Suprapubic skin (tissue), 4 donors: Measurements from ENCODE around the gene OPALIN. TPM values are rescaled to one million over a fixed set of nuclear protein-coding genes. Genes with fewer than 3 reads are reported as not detected.

Source experiments
- DNase-seq, 2 donors: peaks; one replicate each; pipeline ENCODE4 v3.0.0-alpha.2; 2019; ENCODE audit warnings: low spot score in 2 of 2
- H3K27ac ChIP-seq: fragments of 200-600 bp; sonication (generic); one replicate; pipeline ENCODE4 v1.5.1; 2019
- H3K27me3 ChIP-seq: fragments of 200-600 bp; sonication (generic); one replicate; pipeline ENCODE4 v1.5.1; 2019
- H3K36me3 ChIP-seq: fragments of 200-600 bp; sonication (generic); one replicate; pipeline ENCODE4 v1.5.1; 2019
- H3K4me1 ChIP-seq: fragments of 200-600 bp; sonication (generic); one replicate; pipeline ENCODE4 v1.5.1; 2019
- H3K4me3 ChIP-seq: fragments of 200-600 bp; sonication (generic); one replicate; pipeline ENCODE4 v1.5.1; 2019; ENCODE audit warnings: mild to moderate bottlenecking
- H3K9me3 ChIP-seq: fragments of 200-600 bp; sonication (generic); one replicate; pipeline ENCODE4 v1.5.1; 2019
- EP300 ChIP-seq: sonication (generic); formaldehyde crosslinking; IDR thresholded peaks from one replicate; pipeline ENCODE4 v1.6.1; 2017; ENCODE audit warnings: antibody characterized with exemption
- POLR2A ChIP-seq, 2 donors: fragments of 450-650 bp; IDR thresholded peaks; one replicate each; pipeline ENCODE4 v1.6.1; 2017; ENCODE audit warnings: antibody characterized with exemption in 2 of 2, mild to moderate bottlenecking in 2 of 2, moderate library complexity in 2 of 2
- POLR2AphosphoS5 ChIP-seq, 3 donors: sonication (generic); formaldehyde crosslinking; IDR thresholded peaks; one replicate each; pipeline ENCODE4 v1.6.1; 2017; ENCODE audit warnings: antibody characterized with exemption in 3 of 3
- WGBS: methylation state at CpG from one replicate; pipeline ENCODE4 v1.1.5; 2018; 5-methylcytosine and 5-hydroxymethylcytosine counted together
- total RNA-seq, 4 donors: library from RNA; depleted of rRNA; stranded (reverse); fragments of >200 nt; gene quantifications; one replicate each; pipeline ENCODE4 v1.1.0, GENCODE V29; 2016
- TF ChIP-seq, protein P1 (sequence below), 2 donors: fragments of 200-600 bp in 1 of 2; fragments of 450-650 bp in 1 of 2; sonication (generic) in 1 of 2; IDR thresholded peaks; one replicate each; pipeline ENCODE4 v1.5.1; 2016 to 2019; ENCODE audit warnings: antibody characterized with exemption in 2 of 2, mild to moderate bottlenecking in 1 of 2, moderate library complexity in 1 of 2

OPALIN gene
- total RNA-seq, 4 donors from 2014 or later = not detected

DNA sequence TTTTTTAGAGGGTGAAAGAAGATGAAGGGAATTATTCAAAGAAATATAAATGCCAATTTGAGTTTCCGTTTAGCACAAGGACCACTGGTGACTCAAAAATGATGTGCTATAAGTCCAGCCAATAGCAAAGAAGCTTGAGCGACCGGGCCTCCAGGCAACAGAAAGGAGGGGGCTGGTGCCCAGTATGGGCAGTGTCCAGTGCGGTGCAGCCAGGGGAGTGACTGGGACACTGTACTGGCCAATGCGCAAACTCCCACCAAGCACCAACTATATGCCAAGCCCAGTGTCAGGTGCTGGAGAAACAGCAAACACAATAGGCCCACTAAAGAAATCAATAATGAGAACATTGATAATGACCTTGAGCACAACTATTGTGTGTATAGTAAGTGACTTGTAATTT lies 10.2 kb upstream of the OPALIN start:
- H3K27ac ChIP-seq = no peak overlapping the region
- 86% methylated on average over 5 of the region's 5 CpGs for WGBS
- DNase-seq = no peak
- no peaks in the 10 kb centered on the region for H3K4me1 ChIP-seq
- H3K9me3 ChIP-seq = no peaks in the 10 kb centered on the region
- no peak overlapping the region for H3K4me3 ChIP-seq
- TF ChIP-seq, protein P1, sequence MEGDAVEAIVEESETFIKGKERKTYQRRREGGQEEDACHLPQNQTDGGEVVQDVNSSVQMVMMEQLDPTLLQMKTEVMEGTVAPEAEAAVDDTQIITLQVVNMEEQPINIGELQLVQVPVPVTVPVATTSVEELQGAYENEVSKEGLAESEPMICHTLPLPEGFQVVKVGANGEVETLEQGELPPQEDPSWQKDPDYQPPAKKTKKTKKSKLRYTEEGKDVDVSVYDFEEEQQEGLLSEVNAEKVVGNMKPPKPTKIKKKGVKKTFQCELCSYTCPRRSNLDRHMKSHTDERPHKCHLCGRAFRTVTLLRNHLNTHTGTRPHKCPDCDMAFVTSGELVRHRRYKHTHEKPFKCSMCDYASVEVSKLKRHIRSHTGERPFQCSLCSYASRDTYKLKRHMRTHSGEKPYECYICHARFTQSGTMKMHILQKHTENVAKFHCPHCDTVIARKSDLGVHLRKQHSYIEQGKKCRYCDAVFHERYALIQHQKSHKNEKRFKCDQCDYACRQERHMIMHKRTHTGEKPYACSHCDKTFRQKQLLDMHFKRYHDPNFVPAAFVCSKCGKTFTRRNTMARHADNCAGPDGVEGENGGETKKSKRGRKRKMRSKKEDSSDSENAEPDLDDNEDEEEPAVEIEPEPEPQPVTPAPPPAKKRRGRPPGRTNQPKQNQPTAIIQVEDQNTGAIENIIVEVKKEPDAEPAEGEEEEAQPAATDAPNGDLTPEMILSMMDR (IDR thresholded peaks at IDR 0.05) = no peak
- TF ChIP-seq POLR2AphosphoS5 (IDR thresholded peaks at IDR 0.05) (no peak), POLR2A (IDR thresholded peaks at IDR 0.05) (no peak)
- H3K27me3 ChIP-seq = peaks cover 7% of the 10 kb centered on the region
- H3K36me3 ChIP-seq = no peaks in the 10 kb centered on the region

DNA sequence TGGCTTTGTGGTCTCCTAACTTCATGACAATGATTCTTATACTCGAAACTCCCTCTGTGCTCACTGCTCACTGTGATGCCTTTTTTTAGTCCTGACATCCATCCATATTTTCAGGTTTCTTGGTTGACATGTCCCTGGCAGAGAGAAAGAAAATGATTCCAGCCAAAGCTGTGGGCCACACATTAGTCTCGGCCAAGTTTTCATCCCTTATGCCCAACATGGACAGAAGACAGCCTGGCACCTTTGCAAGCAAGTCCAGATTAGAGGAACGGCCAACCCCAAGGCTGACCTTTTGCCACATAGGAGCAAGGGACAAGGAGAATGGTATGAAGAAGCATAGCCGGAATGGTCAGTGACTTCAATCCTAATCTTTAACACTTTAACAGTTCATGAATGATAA lies 8.7 kb upstream of the OPALIN start:
- Histone ChIP-seq H3K36me3 (no peaks in the 10 kb centered on the region), H3K9me3 (no peaks in the 10 kb centered on the region), H3K4me1 (no peaks in the 10 kb centered on the region), H3K27ac (no peak overlapping the region), H3K4me3 (no peak overlapping the region), H3K27me3 (peaks cover 11% of the 10 kb centered on the region)
- no peak for TF ChIP-seq EP300
- TF ChIP-seq POLR2AphosphoS5 (IDR thresholded peaks at IDR 0.05) = no peak
- 85% methylated on average over 4 of the region's 4 CpGs for WGBS
- DNase-seq = no peak

DNA sequence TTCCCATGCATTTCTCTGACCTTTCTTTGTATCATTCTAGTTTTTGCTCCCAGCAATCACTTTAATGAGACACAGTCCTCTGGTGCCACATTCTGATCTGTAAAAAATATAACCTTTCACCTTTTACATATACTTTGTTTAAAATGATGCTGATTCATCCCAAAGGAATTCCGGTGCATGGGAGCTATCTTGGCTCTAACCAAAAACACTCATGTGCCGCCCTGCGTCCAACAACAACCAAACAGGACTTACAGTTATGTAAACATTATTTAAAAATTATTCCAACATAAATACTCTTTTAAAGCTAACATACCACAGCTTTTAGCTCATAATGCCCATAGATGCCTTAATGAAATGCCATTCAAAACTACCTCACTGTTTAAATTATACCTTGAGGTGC lies 7.7 kb upstream of the OPALIN start:
- Histone ChIP-seq H3K27me3 (peaks cover 12% of the 10 kb centered on the region), H3K27ac (no peak overlapping the region), H3K4me1 (no peaks in the 10 kb centered on the region), H3K36me3 (no peaks in the 10 kb centered on the region), H3K4me3 (no peak overlapping the region), H3K9me3 (no peaks in the 10 kb centered on the region)
- no peak for TF ChIP-seq EP300
- TF ChIP-seq, protein P1 (IDR thresholded peaks at IDR 0.05) = no peak
- no peak for TF ChIP-seq POLR2AphosphoS5 (IDR thresholded peaks at IDR 0.05)
- TF ChIP-seq POLR2A (IDR thresholded peaks at IDR 0.05) = no peak
- 50% methylated on average over 3 of the region's 3 CpGs for WGBS
- no peak for DNase-seq

DNA sequence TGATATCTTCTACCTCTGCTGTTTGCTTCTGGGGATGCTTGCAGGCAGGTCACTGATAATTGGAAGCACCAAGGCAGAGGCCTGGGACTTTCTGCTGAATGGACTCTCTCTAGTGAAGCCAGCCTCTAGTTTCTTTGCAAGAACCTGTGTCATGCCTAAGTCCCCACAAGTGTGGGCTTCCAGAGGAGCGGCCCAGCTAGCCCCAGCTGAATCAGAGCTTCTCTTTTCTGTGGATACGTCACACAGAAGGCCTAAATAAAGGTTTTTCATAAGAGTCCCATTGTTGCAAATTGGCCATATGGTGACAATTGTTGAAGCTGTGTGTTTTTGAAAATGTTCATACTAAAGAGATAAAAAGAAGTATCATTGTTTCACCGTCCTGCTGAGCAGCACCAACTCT lies 6.8 kb upstream of the OPALIN start:
- WGBS = 92% methylated on average over 3 of the region's 3 CpGs
- Histone ChIP-seq H3K27me3 (peaks cover 12% of the 10 kb centered on the region), H3K4me3 (no peak overlapping the region), H3K36me3 (no peaks in the 10 kb centered on the region), H3K27ac (no peak overlapping the region), H3K4me1 (no peaks in the 10 kb centered on the region), H3K9me3 (no peaks in the 10 kb centered on the region)
- no peak for TF ChIP-seq EP300
- TF ChIP-seq, protein P1 (IDR thresholded peaks at IDR 0.05) = no peak
- TF ChIP-seq POLR2A (IDR thresholded peaks at IDR 0.05) = no peak
- TF ChIP-seq POLR2AphosphoS5 (IDR thresholded peaks at IDR 0.05) = no peak
- no peak for DNase-seq

DNA sequence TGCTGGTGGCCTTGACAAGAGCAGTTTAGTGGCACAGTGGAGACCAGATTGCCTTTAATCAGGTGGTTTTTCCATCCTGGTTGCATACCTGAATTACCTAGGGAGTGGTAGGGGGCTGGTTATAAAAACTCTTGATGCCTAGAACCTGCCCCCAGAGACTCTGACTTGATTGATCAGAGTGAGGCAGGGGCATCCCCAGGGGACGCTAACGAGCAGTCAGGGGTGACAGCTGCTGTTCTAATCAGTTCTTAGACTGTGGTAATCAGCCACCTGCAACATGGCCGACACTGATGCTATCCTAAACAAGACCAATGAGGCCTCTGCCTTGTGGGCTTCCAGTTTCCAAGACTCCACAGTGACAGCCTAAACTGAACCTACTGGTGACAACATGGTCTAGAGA lies 2.0 kb upstream of the OPALIN start:
- no peak for TF ChIP-seq EP300
- TF ChIP-seq POLR2A (IDR thresholded peaks at IDR 0.05) = no peak
- TF ChIP-seq, protein P1 (IDR thresholded peaks at IDR 0.05) = no peak
- no peak for TF ChIP-seq POLR2AphosphoS5 (IDR thresholded peaks at IDR 0.05)
- Histone ChIP-seq H3K4me3 (no peak overlapping the region), H3K4me1 (no peaks in the 10 kb centered on the region), H3K27me3 (peaks cover 27% of the 10 kb centered on the region), H3K27ac (no peak overlapping the region), H3K9me3 (no peaks in the 10 kb centered on the region), H3K36me3 (no peaks in the 10 kb centered on the region)
- WGBS = 79% methylated on average over 3 of the region's 3 CpGs
- no peak for DNase-seq

GRCh38 chr10:96360331-96360730 lies 1.5 kb upstream of the OPALIN start:
- Histone ChIP-seq H3K4me1 (no peaks in the 10 kb centered on the region), H3K4me3 (no peak overlapping the region), H3K36me3 (no peaks in the 10 kb centered on the region), H3K27ac (no peak overlapping the region), H3K9me3 (no peaks in the 10 kb centered on the region), H3K27me3 (peaks cover 31% of the 10 kb centered on the region)
- TF ChIP-seq, protein P1 (IDR thresholded peaks at IDR 0.05) = no peak
- TF ChIP-seq EP300 (no peak), POLR2AphosphoS5 (IDR thresholded peaks at IDR 0.05) (no peak), POLR2A (IDR thresholded peaks at IDR 0.05) (no peak)
- 96% methylated on average over 6 of the region's 6 CpGs for WGBS
- DNase-seq = no peak
